ENCODE results near the gene EPN1.
"Not testable (repeated sequence)": the region's sequence is repeated elsewhere in the genome, so short reads cannot be mapped to it uniquely, and the experiment has no call there.

EPN1 gene

DNA sequence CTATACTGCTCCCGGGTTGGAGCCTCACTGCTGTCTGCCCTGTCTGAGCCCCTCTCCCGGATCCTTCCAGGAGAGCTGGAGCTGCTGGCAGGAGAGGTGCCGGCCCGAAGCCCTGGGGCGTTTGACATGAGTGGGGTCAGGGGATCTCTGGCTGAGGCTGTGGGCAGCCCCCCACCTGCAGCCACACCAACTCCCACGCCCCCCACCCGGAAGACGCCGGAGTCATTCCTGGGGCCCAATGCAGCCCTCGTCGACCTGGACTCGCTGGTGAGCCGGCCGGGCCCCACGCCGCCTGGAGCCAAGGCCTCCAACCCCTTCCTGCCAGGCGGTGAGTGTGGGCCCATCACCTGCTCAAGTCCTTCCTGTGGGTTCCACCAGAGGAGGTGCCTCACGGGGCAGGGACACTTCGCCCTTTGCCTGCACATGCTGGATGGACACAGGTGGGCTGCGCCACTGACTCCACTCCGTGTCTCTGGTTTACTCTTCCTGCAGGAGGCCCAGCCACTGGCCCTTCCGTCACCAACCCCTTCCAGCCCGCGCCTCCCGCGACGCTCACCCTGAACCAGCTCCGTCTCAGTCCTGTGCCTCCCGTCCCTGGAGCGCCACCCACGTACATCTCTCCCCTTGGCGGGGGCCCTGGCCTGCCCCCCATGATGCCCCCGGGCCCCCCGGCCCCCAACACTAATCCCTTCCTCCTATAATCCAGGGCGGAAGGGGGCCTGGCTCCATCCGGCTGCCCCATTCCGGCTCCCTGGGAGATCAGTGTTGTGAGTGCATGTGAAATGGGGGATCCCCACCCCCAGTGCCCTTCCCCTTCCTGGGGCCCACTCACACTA, 19.8 kb downstream of the EPN1 start:
- no peak for DNase-seq

GRCh38 chr19:55695511-55696290, 20.7 kb downstream of the EPN1 start:
- no peak for DNase-seq

DNA sequence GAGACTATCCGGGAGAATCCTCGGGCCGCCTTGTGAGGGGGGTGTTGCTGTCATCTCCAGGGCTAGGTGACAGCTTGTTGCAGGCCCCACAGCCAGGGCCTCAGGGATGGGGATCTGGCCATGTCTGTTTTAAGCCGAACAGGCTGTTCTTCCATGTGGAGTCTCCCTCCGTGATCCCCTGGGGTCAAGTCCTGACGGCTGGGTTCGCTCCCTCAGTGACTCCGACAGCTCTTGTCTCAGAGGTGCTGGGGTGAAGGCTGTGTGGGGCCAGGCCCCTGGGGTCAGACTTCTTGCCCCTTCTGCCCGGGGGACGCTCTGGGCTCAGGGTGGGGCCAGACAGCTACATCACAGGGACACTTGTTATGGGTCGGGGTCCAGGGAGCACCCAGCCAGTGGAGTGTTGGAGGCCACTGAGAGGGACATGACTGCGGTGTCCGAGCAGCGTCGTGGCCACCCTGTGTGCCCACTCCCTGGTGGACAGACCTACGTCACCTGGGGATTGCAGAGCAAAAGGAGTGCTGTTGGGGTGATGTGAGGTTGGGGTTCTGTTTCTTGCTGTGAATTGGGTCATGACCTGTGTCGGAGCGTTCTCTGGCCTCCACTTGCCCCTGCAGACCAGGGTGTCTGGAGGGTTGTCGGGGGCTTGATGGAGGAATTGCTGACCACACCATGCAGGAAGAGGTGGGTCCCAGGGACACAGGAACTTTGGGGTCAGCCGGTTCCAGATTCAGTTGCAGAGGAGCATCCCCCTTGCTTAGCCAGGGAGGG, 21.5 kb downstream of the EPN1 start:
- no peak for DNase-seq

- DNase-seq = no peak
These were observed 22.0 kb downstream of the EPN1 start for GRCh38 chr19:55697069-55697440.

DNA sequence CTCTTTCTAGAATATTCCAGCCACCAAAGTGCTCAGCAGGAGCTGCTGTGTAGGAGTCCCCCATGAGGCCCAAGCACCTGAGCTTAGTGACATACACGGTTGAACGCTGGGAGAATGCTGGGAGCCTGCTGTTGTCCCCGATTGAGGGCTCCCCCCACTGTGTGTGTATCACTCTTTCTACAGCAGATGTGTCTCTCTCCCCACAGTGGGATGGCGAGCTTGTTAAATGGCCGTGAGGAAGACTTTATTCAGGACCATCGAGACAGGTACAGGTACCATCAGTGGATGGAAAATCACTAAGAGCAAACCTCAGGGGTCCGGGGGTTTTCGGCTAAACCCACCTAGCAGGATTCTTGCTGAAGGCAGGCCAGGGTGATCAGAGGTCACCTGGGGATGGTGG, 22.7 kb downstream of the EPN1 start:
- no peak for DNase-seq

GRCh38 chr19:55698256-55698655, 23.2 kb downstream of the EPN1 start:
- no peak for DNase-seq

DNA sequence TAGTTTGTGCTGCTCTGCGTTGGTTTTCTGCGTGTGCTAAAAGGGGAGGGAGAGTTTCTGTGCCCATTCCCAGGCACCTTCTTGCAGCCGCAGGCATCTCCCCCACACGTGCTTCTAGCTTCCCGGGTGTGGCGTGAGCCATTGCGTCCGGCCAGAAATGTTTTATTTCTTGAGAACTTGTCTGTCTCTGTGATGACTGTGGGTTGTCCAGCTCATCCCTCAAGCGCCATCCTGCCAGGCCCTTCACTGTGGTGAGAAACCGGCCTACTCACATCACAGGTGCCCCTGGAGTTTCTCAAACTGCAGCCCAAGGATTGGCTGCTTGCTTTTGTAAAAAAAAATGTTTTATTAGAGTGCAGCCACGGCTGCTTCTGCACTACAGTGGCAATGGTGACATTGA, 24.2 kb downstream of the EPN1 start:
- DNase-seq = no peak

- DNase-seq = no peak
These were observed 25.8 kb downstream of the EPN1 start for GRCh38 chr19:55700813-55701212.

GRCh38 chr19:55702131-55702627, 27.2 kb downstream of the EPN1 start:
- no peak for DNase-seq

- DNase-seq = no peak
These were observed 28.8 kb downstream of the EPN1 start for GRCh38 chr19:55703790-55704215.

- no peak for DNase-seq
These were observed 29.6 kb downstream of the EPN1 start for GRCh38 chr19:55704494-55705245.

GRCh38 chr19:55705972-55706371, 30.9 kb downstream of the EPN1 start:
- no peak for DNase-seq

DNA sequence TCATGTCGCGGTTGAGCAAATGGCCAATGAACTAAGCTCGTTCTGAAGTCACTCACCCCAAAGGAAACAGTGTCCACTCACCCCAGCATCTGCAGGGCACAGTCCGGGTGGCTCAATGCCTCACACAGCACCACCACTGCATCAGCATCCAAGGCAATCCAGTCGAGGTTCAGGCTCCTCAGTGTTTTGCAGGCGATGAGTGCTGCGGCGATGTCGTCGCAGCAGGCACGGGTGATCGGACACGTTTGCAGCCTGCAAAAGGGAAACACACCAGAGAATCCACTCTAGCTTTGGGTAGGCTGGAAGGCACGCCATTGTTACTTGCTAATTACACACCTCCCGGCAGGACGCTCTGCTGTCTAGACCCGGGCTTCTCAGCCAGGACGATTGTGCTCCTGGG, 36.7 kb downstream of the EPN1 start:
- no peak for DNase-seq

- no peak for DNase-seq
These were observed 38.0 kb downstream of the EPN1 start for GRCh38 chr19:55712804-55713631.

GRCh38 chr19:55716531-55716930, 41.5 kb downstream of the EPN1 start:
- DNase-seq = no peak

GRCh38 chr19:55717251-55717650, 42.2 kb downstream of the EPN1 start:
- no peak for DNase-seq

DNA sequence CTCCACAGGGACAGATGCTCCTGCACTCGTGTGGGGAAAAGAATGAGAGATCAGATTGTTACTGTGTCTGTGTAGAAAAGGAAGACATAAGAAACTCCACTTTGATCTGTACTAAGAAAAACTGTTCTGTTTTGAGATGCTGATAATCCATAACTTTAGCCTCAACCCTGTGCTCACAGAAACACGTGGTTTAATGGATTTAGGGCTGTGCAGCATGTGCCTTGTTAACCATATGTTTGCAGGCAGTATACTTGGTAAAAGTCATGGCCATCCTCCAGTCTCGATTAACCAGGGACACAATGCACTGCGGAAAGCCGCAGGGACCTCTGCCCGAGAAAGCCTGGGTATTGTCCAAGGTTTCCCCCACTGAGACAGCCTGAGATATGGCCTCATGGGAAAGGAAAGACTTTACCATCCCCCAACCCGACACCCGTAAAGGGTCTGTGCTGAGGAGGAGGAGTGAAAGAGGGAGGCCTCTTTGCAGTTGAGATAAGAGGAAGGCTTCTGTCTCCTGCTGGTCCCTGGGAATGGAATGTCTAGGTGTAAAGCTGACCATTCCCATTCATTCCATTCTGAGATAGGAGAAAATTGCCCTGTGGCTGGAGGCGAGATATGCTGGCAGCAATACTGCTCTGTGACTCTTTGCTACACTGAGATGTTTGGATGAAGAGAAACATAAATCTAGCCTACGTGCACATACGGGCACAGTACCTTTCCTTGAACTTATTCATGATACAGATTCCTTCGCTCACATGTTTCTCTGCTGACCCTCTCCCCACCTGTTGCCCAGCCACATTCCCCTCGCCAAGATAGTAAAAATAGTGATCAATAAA, 43.1 kb downstream of the EPN1 start:
- DNase-seq = not testable (repeated sequence)

DNA sequence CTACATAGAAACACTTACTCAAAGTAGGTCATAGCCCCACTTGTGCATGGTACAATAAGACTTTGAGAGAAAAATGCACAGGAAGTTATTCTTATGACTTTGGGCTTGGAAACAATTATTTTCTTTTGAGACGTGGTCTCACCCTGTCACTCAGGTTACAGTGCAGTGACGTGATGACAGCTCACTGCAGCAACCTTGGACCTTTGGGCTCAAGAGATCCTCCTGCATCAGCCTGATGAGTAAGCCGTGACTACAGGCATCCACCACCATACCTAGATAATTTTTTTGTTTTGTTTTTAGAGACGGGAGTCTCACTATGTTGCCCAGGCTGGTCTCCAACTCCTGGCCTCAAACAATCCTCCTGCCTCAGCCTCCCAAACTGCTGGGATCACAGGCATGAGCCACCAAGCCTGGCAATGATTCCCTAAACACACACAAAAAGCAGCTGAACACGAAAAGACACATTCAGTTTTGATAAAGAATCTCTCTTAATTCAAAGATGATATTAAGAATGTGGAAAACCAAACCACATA, 45.3 kb downstream of the EPN1 start:
- DNase-seq = no peak

- DNase-seq = no peak
These were observed 45.8 kb downstream of the EPN1 start for GRCh38 chr19:55720801-55721200.

DNA sequence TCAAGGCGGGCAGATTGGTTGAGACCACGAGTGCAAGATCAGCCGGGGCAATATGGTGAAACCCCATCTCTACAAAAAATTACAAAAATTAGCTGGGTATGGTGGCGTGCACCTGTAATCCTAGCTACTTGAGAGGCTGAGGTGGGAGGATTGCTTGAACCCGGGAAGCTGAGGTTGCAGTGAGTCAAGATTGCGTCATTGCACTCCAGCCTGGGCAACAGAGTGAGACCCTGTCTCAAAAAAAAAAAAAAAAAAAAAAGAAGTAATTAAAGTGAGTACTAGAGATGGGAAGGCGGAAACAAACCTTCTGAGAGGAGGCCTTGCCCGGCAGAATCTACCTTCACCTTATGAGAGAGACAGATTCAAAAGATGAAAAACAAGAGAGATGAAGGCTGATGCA, 48.5 kb downstream of the EPN1 start:
- DNase-seq = no peak
